ENCODE data around the gene FPR2.

GRCh38 chr19:51807111-51807701 lies 46.2 kb downstream of the FPR2 start:
- no peak for TF ChIP-seq POLR2A (IDR thresholded peaks at IDR 0.05; ENCODE audit: low read depth, low read length)
- TF ChIP-seq POLR2AphosphoS5 (IDR thresholded peaks at IDR 0.05; ENCODE audit: insufficient read depth, low read depth, low read length), result no peak

Data from endothelial cell of umbilical vein (primary cell).